Endothelial cell of umbilical vein (primary cell): ENCODE measurements around the gene WBP2NL. TPM values are rescaled to one million over a fixed set of nuclear protein-coding genes. Genes with fewer than 3 reads are reported as not detected.

Experiments
- BruUV-seq: library from RNA; stranded (reverse); fragments of 400-500 nt; replicated peaks from 2 replicates; lab custom pipeline; 2021; lab: Mats Ljungman, UMichigan
- CTCF ChIA-PET: fragments of 300-600, 350-600 bp; sonication (Branson Sonifier 250); formaldehyde crosslinking; loops from one replicate; lab custom pipeline; 2021; ENCODE audit warnings: antibody characterized with exemption, inconsistent platforms; lab: Charles Lee
- POLR2A ChIA-PET: fragments of 300-600, 350-600 bp; sonication (Branson Sonifier 250); formaldehyde crosslinking; loops from one replicate; lab custom pipeline; 2021; ENCODE audit warnings: antibody characterized with exemption, inconsistent platforms; lab: Charles Lee
- DNase-seq: peaks from one replicate; pipeline ENCODE4 v3.0.0-alpha.2; 2011; ENCODE audit warnings: low read depth, low spot score
- FAIRE-seq: peaks from 2 replicates; lab custom pipeline; 2011; peaks lifted over from hg19 to GRCh38; lab: Jason Lieb, UNC
- H2AFZ ChIP-seq: 2 replicates; pipeline ENCODE4 v1.6.0; 2012; ENCODE audit warnings: low read depth, low read length, control low read depth, inconsistent platforms
- H3K27ac ChIP-seq: 2 replicates; pipeline ENCODE4 v1.5.1; 2011; ENCODE audit warnings: low read depth, mild to moderate bottlenecking, control low read depth, low read length, moderate library complexity; ENCODE audit not compliant: insufficient read depth
- H3K27me3 ChIP-seq, 2 experiments: 2 replicates each; pipeline versions ENCODE4 v1.6.0 to v1.6.1; 2011; ENCODE audit warnings: low read length in 2 of 2, mixed read lengths in 1 of 2; ENCODE audit not compliant: control insufficient read depth in 2 of 2, insufficient read depth in 2 of 2
- H3K36me3 ChIP-seq, 2 experiments: 2 replicates in 1 of 2; 3 replicates in 1 of 2; pipeline ENCODE4 v1.5.1; 2011; ENCODE audit warnings: low read length in 2 of 2, mild to moderate bottlenecking in 1 of 2, moderate library complexity in 1 of 2; ENCODE audit not compliant: control insufficient read depth in 2 of 2, insufficient read depth in 2 of 2; ENCODE audit errors: extremely low read depth in 1 of 2
- H3K4me1 ChIP-seq: 3 replicates; pipeline ENCODE4 v1.5.1; 2011; ENCODE audit warnings: mild to moderate bottlenecking, low read length; ENCODE audit not compliant: control insufficient read depth, insufficient read depth; ENCODE audit errors: extremely low read depth
- H3K4me2 ChIP-seq: 2 replicates; pipeline ENCODE4 v1.6.1; 2011; ENCODE audit warnings: low read length, control low read depth, mixed read lengths; ENCODE audit not compliant: insufficient read depth
- H3K4me3 ChIP-seq, 3 experiments: fragments of 200-600 bp in 1 of 3; sonication (generic), shearing (Covaris generic) in 1 of 3; replicated peaks in 1 of 3; 2 replicates each; pipeline ENCODE4 v1.5.1; 2011 to 2016; ENCODE audit warnings: control low read depth in 3 of 3, low read length in 3 of 3, mild to moderate bottlenecking in 2 of 3, inconsistent platforms in 1 of 3, low read depth in 1 of 3, moderate library complexity in 1 of 3; ENCODE audit not compliant: insufficient read depth in 1 of 3
- H3K79me2 ChIP-seq: 2 replicates; pipeline ENCODE4 v1.6.0; 2012; ENCODE audit warnings: low read length, inconsistent platforms; ENCODE audit not compliant: control insufficient read depth, insufficient read depth
- H3K9ac ChIP-seq: replicated peaks from 2 replicates; pipeline ENCODE3; 2011; ENCODE audit warnings: low read length, control low read depth; ENCODE audit not compliant: insufficient read depth; ENCODE audit errors: extremely low read depth
- H3K9me1 ChIP-seq: replicated peaks from 3 replicates; pipeline ENCODE4 v1.6.0; 2011; ENCODE audit warnings: mild to moderate bottlenecking, low read length; ENCODE audit not compliant: control insufficient read depth, insufficient read depth; ENCODE audit errors: extremely low read depth
- H3K9me3 ChIP-seq: replicated peaks from 2 replicates; pipeline ENCODE4 v1.5.1; 2012; ENCODE audit warnings: low read length, inconsistent platforms; ENCODE audit not compliant: control insufficient read depth, insufficient read depth
- H4K20me1 ChIP-seq: replicated peaks from 2 replicates; pipeline ENCODE3; 2011; ENCODE audit warnings: mild to moderate bottlenecking, low read length; ENCODE audit not compliant: control insufficient read depth, insufficient read depth; ENCODE audit errors: extremely low read depth
- CTCF ChIP-seq, 2 donors: IDR thresholded peaks; 1 replicate in 1 of 2; 2 replicates in 1 of 2; pipeline ENCODE4 v1.5.1; 2011; ENCODE audit warnings: low read length in 2 of 2, mild to moderate bottlenecking in 2 of 2, moderate library complexity in 2 of 2, control low read depth in 1 of 2, inconsistent platforms in 1 of 2, low read depth in 1 of 2; ENCODE audit not compliant: insufficient read depth in 1 of 2; ENCODE audit errors: extremely low read depth in 1 of 2
- EZH2 ChIP-seq: IDR thresholded peaks from 2 replicates; pipeline ENCODE4 v1.6.1; 2012; ENCODE audit warnings: borderline replicate concordance, low read depth, mild to moderate bottlenecking, moderate library complexity, low read length, inconsistent platforms; ENCODE audit not compliant: severe bottlenecking
- FOS ChIP-seq: IDR thresholded peaks from 2 replicates; pipeline ENCODE4 v1.6.1; 2011; ENCODE audit warnings: mild to moderate bottlenecking, low read length, moderate library complexity, borderline replicate concordance; ENCODE audit not compliant: insufficient read depth
- GATA2 ChIP-seq: IDR thresholded peaks from 2 replicates; pipeline ENCODE4 v1.7.0; 2011; ENCODE audit warnings: low read depth, mild to moderate bottlenecking, moderate library complexity, mixed read lengths, low read length; ENCODE audit not compliant: insufficient read length, insufficient read depth
- JUN ChIP-seq: IDR thresholded peaks from 2 replicates; pipeline ENCODE4 v1.6.1; 2011; ENCODE audit warnings: borderline replicate concordance, low read depth; ENCODE audit not compliant: insufficient read length, insufficient read depth
- MYC ChIP-seq: IDR thresholded peaks from one replicate; pipeline ENCODE4 v1.6.1; 2011; ENCODE audit warnings: mild to moderate bottlenecking, low read depth, low read length
- POLR2A ChIP-seq: IDR thresholded peaks from 2 replicates; pipeline ENCODE4 v1.6.1; 2012; ENCODE audit warnings: low read depth, mild to moderate bottlenecking, control low read depth, low read length
- POLR2AphosphoS5 ChIP-seq: IDR thresholded peaks from 2 replicates; pipeline ENCODE4 v1.6.1; 2012; ENCODE audit warnings: low read depth, mild to moderate bottlenecking, control low read depth, low read length, moderate library complexity; ENCODE audit not compliant: insufficient read depth
- dilution Hi-C: fragments of 300-500 bp; cut with MboI; formaldehyde crosslinking; loops from one replicate; pipeline ENCODE4 v1.15.0; 2019; ENCODE audit warnings: low sequenced_read_pairs; ENCODE audit not compliant: extremely low pct_ligation_motif_present
- intact Hi-C: fragments of 100-400 bp; cut with micrococcal nuclease; formaldehyde crosslinking; loops from one replicate; pipeline ENCODE4 v1.10.0; 2022
- polyA plus RNA-seq, 4 experiments: library from polyadenylated mRNA; depleted of rRNA in 3 of 4; stranded (reverse) in 3 of 4; unstranded in 1 of 4; fragments of >200 nt; gene quantifications; 2 replicates each; pipeline versions ENCODE4 v1.2.1 to v1.2.3, GENCODE V29; 2011 to 2012; ENCODE audit warnings: missing spikeins in 1 of 4
- total RNA-seq: library from RNA; stranded (reverse); gene quantifications from 2 replicates; pipeline ENCODE4 v1.2.3, GENCODE V29; 2021
- TF ChIP-seq, protein P1 (sequence below): IDR thresholded peaks from 2 replicates; pipeline ENCODE4 v1.6.1; 2011; ENCODE audit not compliant: insufficient read depth, insufficient read length

Gene WBP2NL
- total and polyA plus RNA-seq, 2 donors (not counting 3 experiments of a cell fraction or from before 2014, with no cell fraction given), result 0.08 to 0.27 TPM

DNA sequence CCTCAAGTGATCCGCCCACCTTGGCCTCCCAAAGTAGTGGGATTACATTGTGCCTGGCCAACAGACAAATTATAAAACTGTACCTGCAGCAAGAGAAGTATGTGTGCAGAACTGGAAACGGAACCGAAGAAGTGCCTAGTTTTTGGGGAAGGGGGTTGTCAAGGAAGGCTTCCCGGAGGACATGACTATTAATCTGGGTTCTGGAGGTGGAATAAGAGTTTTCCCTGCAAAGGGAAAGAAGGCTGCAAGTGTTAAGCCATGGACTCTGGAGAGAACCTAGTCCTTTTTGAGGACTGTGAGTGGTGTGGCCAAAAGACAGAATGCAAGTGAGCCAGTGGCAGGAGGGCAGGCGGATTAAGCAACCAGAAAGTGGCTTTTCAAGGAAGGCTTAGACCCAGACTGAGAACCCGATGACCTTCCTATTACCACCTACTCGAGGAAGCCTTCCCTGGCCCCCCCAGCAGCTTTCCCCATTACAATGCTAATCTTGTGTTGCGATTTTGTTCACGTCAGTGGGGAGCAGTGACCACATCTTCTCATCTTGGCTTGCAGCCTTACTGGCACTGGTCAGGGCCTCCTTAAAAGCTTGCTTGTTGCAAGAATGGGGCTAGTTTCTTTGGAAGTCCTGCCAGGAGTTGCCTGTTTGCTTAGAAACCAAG, 35.0 kb upstream of the WBP2NL start:
- FAIRE-seq, result no peak
- H3K4me1 ChIP-seq, result peaks cover 2% of the 10 kb centered on the region
- H3K36me3 ChIP-seq, result no peaks in the 10 kb centered on the region
- BruUV-seq, result no TSS peak
- ChIA-PET CTCF (interaction anchor here (0.6 to 5.7 kb wide), 6 partner anchors 9 to 266 kb away, joined by 3 to 83 read pairs (median 4); partner anchors contain the start of gene CENPM), POLR2A (no interaction called here)
- no peak overlapping the region for H3K4me2 ChIP-seq
- no peak overlapping the region for H2AFZ ChIP-seq
- intact Hi-C loops, result no loop called here
- H3K9me3 ChIP-seq, result no peaks in the 10 kb centered on the region
- H4K20me1 ChIP-seq, result no peaks in the 10 kb centered on the region
- no peak overlapping the region for H3K4me3 ChIP-seq
- H3K27me3 ChIP-seq, result no peaks in the 10 kb centered on the region
- no peaks in the 10 kb centered on the region for H3K9me1 ChIP-seq
- no peak overlapping the region for H3K27ac ChIP-seq
- no peak overlapping the region for H3K9ac ChIP-seq
- DNase-seq, result no peak
- TF ChIP-seq POLR2A, result no peak
- TF ChIP-seq JUN, result no peak
- no peak for TF ChIP-seq GATA2
- no peak for TF ChIP-seq EZH2
- no peak for TF ChIP-seq POLR2AphosphoS5
- TF ChIP-seq CTCF (IDR thresholded peaks at IDR 0.05; ENCODE audit: extremely low read depth in 1 of 2, insufficient read depth in 1 of 2, low read depth in 1 of 2, low read length in 2 of 2), result no peak
- no peak for TF ChIP-seq MYC
- TF ChIP-seq, protein P1, sequence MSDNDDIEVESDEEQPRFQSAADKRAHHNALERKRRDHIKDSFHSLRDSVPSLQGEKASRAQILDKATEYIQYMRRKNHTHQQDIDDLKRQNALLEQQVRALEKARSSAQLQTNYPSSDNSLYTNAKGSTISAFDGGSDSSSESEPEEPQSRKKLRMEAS, result no peak
- TF ChIP-seq FOS, result no peak
- no peaks in the 10 kb centered on the region for H3K79me2 ChIP-seq
- dilution Hi-C loops, result no loop called here
